ENCODE data around the gene TRPM5. TPM values are rescaled to one million over a fixed set of nuclear protein-coding genes. Genes with fewer than 3 reads are reported as not detected.

TRPM5 gene
- total RNA-seq, 2 experiments from 2014 or later = not detected

DNA sequence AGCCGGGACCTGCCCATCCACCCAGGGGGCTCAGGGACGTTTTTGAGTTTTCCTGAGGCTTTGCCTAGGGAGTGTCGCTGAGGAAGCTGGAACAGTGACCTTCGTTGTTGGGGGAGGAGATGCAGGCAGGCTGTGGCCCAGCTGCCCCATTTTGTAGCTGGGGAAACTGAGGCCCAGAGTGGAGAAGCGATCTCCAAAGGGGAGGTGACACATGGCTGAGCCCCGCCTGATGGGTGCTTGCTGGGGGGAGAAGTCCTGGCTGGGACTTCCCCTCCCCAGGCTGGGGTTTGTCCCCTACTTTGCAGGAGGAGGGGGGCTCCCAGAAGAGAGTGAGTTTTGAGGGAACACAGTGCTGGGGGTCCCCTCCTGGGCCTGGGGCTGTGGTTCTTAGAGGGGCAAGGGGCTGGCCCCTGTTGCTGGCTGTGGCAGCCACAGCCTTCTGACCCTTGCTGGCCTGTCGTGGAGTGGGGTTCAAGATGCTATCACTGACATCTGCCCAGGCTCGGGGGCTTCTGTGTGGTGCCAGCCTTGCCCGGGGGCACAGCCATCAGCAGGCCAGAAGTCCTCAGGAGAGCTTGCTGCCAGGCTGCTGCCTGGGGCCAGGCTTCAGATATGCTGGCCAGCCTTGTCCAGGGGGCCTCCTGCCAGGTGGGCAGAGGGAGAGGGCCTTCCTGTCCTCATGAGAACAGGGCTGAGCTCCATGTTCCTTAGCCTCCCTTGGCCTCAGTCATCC lies 21.9 kb upstream of the TRPM5 start:
- ATAC-seq (no peak), DNase-seq (peak; percentile 35)
- CTCF ChIA-PET = interaction anchor here (1.4 to 3.8 kb wide), 4 partner anchors 45 to 161 kb away, joined by 5 to 24 read pairs (median 6); no protein-coding TSS in a partner anchor
- no peak overlapping the region for H3K27ac Mint-ChIP-seq
- no peaks in the 10 kb centered on the region for H3K9me3 Mint-ChIP-seq (ENCODE audit: low read depth)
- no peaks in the 10 kb centered on the region for H3K36me3 Mint-ChIP-seq
- peaks cover 22% of the 10 kb centered on the region for H3K27me3 Mint-ChIP-seq
- H3K4me3 Mint-ChIP-seq = no peak overlapping the region
- H3K4me1 Mint-ChIP-seq = peaks cover 26% of the 10 kb centered on the region

DNA sequence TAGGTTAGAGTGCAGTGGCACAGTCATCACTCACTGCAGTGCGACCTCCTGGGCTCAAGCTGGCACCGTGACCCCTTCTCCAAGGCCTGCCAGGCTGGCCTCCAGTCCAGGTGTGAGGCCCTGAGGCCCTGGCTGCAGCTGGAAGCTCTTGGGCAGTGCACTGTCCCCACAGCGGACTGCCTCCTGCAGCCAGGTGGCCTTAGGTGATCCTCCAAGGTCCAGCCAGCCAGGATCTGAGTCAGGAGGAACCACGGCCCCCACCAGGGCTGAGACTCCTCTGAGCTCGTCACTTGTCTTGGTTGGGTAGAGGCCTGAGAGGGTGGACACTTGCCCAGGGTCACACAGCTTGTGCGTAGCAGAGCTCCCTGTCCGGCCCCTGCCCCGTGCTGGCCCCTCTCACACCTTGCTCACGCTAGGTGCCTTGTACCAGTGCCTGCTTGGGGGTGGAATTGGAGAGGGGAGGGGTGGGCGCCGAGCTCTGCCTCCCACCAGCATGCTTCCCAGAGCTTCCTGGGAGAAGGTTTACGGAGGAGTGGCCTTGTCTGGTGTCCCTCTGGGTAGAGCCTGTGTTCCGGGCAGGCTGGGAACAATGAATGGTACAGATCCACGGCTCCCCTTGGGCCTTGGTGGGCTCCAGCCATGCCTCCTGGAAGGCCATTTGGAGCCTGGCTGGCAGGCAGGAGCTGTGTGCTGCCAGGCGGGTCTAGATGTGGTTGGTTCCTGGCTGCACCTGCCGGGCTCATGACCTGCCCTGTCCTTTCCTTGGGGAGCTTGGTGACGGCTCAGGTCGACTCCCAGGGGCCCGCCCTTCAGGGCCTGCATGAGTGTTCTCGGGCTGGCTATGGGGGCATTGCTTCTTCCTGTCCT lies 21.1 kb upstream of the TRPM5 start:
- H3K4me3 Mint-ChIP-seq = no peak overlapping the region
- CTCF ChIA-PET = interaction anchor here (0.6 to 1.9 kb wide), 3 partner anchors 45 to 68 kb away, joined by 3 to 5 read pairs (median 5); no protein-coding TSS in a partner anchor
- peaks cover 26% of the 10 kb centered on the region for H3K4me1 Mint-ChIP-seq
- no peak overlapping the region for H3K27ac Mint-ChIP-seq
- H3K9me3 Mint-ChIP-seq (ENCODE audit: low read depth) = no peaks in the 10 kb centered on the region
- peak; percentile 34 for DNase-seq
- no peak for ATAC-seq
- H3K36me3 Mint-ChIP-seq = no peaks in the 10 kb centered on the region
- peaks cover 22% of the 10 kb centered on the region for H3K27me3 Mint-ChIP-seq

DNA sequence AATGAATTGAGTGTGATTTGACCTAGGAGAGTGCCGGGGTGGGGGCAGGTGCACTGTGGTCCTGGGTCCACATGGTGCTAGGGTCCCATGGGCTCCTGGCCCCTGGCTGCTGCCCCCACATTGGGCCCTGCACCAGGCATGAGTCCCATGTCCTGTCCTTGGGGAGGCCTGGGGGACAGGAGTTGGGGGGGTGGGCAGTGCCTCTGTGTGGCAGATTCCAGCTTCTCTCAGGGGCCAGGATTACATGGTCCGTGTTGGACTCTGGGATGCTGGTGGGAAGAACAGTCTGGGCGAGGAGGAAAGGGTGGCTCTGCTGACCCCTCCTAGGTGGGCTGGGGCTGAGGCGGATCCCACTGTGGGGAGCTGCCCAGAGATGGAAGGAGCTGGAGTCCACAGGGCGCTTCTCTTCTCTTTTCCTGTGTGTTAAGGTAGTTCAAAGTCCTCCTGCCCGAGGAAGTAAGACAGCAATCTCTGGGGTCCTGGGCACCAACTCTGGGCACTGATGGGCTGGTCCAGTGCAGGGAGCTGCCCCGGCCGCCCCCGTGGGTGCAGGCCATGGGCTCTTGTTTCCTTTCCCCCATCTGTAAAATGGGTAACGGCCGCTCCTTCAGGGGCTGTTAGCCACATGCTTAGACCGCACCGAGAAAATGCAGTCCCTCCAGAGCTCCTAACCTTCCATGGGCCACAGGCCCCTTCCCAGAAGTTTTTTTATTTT lies 20.3 kb upstream of the TRPM5 start:
- Mint-ChIP-seq H3K4me1 (peaks cover 28% of the 10 kb centered on the region), H3K4me3 (no peak overlapping the region)

DNA sequence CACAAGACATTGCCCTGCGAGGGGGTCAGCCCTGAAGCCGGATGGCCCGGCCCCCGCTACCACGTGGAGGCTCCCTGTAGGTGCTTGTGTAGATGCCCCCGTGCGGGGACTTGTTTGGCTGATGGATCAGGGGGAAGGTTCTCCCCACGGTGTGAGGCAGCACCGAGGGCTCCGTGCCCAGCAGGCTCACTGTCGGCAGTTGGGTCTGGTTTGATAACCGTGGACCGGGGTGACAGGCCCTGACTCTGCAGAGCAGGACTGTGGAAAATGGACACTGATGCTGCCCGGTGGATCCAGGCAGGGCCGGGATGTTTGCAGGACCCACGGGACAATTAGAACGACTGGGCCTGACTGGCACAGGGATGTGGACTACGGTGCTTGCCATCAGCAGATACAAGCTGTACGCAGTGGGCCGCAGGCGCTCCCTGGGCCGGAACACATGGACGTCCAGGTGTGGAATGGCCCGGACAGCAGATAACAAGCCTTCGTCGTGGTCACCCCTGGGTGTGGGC lies 19.5 kb upstream of the TRPM5 start:
- Mint-ChIP-seq H3K4me3 (no peak overlapping the region), H3K36me3 (no peaks in the 10 kb centered on the region), H3K27me3 (peaks cover 13% of the 10 kb centered on the region), H3K9me3 (ENCODE audit: low read depth) (no peaks in the 10 kb centered on the region), H3K27ac (no peak overlapping the region), H3K4me1 (peaks cover 27% of the 10 kb centered on the region)
- CTCF ChIA-PET = interaction anchor here (1.7 kb wide), 1 partner anchor 67 kb away, joined by 5 read pairs; no protein-coding TSS in a partner anchor
- peak; percentile 40 for DNase-seq
- no peak for ATAC-seq

More for the DNA sequence above, 20.3 kb upstream of the TRPM5 start:
- H3K36me3 Mint-ChIP-seq = no peaks in the 10 kb centered on the region
- H3K9me3 Mint-ChIP-seq (ENCODE audit: low read depth) = no peaks in the 10 kb centered on the region
- DNase-seq (peak; percentile 34), ATAC-seq (no peak)
- H3K27me3 Mint-ChIP-seq = peaks cover 21% of the 10 kb centered on the region
- CTCF ChIA-PET = interaction anchor here (0.6 to 1.4 kb wide), 2 partner anchors 67 to 69 kb away, joined by 3 to 5 read pairs; no protein-coding TSS in a partner anchor
- H3K27ac Mint-ChIP-seq = no peak overlapping the region

DNA sequence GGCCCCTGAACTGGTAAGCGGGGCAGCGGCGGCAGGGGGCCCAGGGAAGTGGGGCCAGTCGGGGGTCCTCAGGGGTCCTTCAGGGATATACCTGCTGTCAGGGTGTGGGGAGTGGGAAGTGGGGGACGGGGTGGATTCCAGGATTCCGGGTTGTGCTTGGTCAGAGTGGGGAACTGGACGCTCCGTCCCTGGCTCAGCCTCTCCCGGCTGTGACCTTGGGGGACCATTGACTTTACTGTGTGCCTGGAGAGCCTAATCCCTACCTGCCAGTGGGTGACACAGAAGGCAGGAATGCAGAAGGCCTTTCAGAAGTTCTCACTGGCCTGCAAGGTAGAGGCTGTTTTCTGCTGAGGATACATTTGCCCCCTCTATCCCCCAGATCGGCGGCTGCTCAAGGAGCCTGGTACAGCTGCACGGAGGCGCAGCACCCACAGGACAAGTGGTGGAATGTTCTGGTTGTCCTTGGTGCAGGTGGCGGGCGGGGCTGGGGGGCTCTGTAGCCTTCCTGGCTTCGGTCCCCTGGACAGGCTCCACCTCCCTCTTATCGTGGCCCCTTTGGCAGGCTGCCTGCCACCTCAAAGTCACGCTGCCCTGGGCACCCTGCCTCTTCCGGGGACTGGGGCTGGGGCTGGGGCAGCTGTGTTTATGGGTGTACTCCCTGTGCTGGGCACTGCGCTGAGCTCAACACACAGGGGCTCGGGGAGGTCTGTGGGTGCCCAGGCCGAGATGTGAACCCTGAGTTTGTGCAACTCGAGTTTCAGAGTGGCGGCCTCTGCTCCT lies 18.9 kb upstream of the TRPM5 start:
- no peak overlapping the region for H3K27ac Mint-ChIP-seq
- no peaks in the 10 kb centered on the region for H3K9me3 Mint-ChIP-seq (ENCODE audit: low read depth)
- no peaks in the 10 kb centered on the region for H3K36me3 Mint-ChIP-seq
- ATAC-seq (no peak), DNase-seq (no peak)
- CTCF ChIA-PET = interaction anchor here (1.7 kb wide), 1 partner anchor 68 kb away, joined by 5 read pairs; no protein-coding TSS in a partner anchor
- H3K4me3 Mint-ChIP-seq = no peak overlapping the region
- peaks cover 24% of the 10 kb centered on the region for H3K4me1 Mint-ChIP-seq
- peaks cover 6% of the 10 kb centered on the region for H3K27me3 Mint-ChIP-seq

DNA sequence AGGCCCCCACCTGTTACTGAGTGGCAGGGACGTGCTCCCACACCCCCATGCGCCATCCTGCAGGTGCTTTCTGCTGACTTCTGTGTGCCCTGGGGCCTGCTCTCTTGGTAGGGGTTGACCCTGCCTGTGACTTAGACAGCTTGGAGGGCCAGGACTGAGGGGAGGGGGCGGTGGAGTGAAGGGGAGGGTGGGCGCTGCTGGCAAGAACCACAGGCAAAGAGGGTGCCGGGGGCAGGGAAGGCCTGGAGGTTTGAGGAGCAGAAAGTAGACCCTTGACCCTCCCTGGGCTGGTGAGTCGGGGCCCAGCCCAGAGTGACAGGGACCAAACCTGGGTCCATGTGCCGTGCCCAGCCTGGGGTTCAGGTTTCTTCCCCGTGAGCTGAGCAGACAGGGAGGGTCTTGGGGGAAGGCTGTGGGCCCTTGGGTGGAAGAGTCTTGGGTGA lies 18.2 kb upstream of the TRPM5 start:
- DNase-seq (no peak), ATAC-seq (no peak)
- H3K9me3 Mint-ChIP-seq (ENCODE audit: low read depth) = no peaks in the 10 kb centered on the region
- no peak overlapping the region for H3K4me3 Mint-ChIP-seq
- no peak overlapping the region for H3K27ac Mint-ChIP-seq
- CTCF ChIA-PET = interaction anchor here (1.7 kb wide), 1 partner anchor 69 kb away, joined by 5 read pairs; no protein-coding TSS in a partner anchor
- peaks cover 18% of the 10 kb centered on the region for H3K4me1 Mint-ChIP-seq
- H3K27me3 Mint-ChIP-seq = peaks cover 3% of the 10 kb centered on the region
- no peaks in the 10 kb centered on the region for H3K36me3 Mint-ChIP-seq

DNA sequence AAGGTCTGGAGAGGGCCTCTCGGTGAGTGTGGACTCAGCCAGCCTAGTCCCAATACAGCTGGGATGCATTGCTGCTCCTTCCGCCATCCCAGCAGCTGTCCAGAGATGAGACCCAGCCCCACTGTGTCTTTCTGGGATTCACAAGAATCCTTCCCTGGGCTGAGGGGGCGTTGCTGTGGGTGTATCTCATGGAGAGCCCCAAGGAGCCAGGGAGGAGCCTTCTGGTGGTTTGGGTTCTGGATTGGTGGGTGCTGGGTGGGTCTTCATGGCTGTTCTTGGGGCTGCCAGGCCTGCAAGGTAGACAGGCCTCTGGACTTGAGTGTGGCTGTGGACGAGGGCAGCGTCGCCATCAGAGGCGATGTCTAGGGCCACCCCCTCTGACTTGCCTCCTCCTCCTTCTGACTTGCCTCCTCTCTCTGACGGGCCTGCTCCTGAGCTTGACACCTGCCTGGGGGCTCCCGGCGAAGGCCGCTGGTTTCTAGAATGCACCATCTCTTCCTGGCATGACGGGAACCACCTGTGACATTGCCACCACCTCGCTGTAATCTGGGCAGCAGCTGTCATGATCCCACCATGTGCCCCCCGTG lies 17.7 kb upstream of the TRPM5 start:
- Mint-ChIP-seq H3K4me1 (peaks cover 13% of the 10 kb centered on the region), H3K27me3 (no peaks in the 10 kb centered on the region), H3K4me3 (no peak overlapping the region), H3K27ac (no peak overlapping the region), H3K36me3 (no peaks in the 10 kb centered on the region), H3K9me3 (ENCODE audit: low read depth) (no peaks in the 10 kb centered on the region)
- ATAC-seq (no peak), DNase-seq (no peak)
- CTCF ChIA-PET = no interaction called here

DNA sequence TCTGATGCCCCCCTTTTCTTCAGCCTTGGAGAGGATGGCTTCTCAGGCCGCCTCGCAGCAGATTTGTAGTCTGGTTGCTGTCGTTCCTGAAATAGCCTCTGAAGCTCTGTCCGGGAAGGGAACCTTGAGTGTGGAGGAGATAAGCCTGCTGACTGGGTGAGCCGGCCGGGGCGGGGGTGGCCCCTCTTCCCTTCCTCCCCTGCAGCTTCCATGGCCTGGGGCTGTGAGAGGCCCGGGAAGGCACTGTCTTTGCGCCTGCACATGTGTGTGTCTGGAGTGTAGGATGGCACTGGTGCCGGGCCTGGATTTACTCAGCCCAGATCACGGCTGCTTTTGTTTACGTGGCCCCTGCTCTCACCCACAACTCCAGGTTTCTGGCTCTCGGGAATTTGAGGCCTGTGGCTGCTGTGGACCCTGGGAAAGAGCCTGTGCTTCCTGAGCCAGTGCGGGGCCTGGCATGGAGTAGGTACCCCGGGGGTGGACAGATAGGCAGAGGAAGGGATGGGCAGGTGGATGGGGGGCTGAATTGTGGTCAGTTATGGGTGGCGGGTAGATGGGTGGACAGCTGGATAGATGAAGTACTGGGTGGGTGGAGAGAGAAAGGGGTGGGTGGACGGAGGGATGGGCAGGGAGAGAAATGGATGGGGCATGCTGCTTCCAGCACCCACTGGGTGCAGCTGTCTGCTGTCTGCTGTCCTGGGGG lies 17.1 kb upstream of the TRPM5 start:
- Mint-ChIP-seq H3K4me3 (no peak overlapping the region), H3K36me3 (no peaks in the 10 kb centered on the region), H3K9me3 (ENCODE audit: low read depth) (no peaks in the 10 kb centered on the region), H3K27ac (no peak overlapping the region), H3K4me1 (peaks cover 7% of the 10 kb centered on the region), H3K27me3 (peaks cover 2% of the 10 kb centered on the region)
- CTCF ChIA-PET = no interaction called here
- no peak for DNase-seq
- no peak for ATAC-seq

DNA sequence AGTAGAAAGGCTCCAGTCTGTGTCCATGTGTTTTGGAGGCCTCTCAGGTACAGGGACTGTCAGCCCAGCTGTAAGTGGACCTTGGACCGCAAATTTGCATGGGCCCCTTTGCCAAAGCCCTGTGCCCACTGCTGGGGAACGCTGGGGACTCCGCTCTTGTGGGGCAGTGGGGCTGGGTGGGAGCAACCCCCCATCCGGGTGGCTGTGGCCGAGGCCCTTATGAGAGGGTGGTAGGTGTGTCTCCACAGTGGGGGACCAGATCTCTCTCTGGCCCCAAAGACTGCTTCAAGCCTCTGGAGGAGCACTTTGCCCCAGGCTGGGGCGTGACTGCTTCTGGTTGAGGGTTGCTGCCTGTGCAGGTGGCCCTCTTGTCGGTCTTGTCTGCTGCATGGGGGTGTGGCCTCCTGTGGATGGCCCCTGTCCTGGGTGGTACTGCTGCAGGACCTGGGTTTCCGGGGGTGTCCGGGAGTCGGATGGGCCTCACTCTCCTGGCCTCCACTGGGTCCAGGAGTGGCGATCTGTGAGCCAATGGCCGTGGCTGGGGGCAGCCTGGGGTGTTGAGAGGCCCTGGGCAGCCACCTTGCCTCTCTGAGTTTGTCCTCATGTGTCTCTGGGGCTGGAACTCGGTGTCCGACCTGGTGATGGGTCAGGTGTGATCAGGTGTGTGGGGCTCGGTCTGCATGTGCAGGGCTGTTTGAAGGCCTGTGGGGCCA lies 16.4 kb upstream of the TRPM5 start:
- no peak for ATAC-seq
- H3K4me1 Mint-ChIP-seq = peaks cover 4% of the 10 kb centered on the region
- H3K27ac Mint-ChIP-seq = no peak overlapping the region
- H3K9me3 Mint-ChIP-seq (ENCODE audit: low read depth) = no peaks in the 10 kb centered on the region
- CTCF ChIA-PET = interaction anchor here (1.3 kb wide), 1 partner anchor 40 kb away, joined by 3 read pairs; no protein-coding TSS in a partner anchor
- H3K36me3 Mint-ChIP-seq = no peaks in the 10 kb centered on the region
- H3K27me3 Mint-ChIP-seq = peaks cover 6% of the 10 kb centered on the region
- no peak overlapping the region for H3K4me3 Mint-ChIP-seq
- DNase-seq = no peak

DNA sequence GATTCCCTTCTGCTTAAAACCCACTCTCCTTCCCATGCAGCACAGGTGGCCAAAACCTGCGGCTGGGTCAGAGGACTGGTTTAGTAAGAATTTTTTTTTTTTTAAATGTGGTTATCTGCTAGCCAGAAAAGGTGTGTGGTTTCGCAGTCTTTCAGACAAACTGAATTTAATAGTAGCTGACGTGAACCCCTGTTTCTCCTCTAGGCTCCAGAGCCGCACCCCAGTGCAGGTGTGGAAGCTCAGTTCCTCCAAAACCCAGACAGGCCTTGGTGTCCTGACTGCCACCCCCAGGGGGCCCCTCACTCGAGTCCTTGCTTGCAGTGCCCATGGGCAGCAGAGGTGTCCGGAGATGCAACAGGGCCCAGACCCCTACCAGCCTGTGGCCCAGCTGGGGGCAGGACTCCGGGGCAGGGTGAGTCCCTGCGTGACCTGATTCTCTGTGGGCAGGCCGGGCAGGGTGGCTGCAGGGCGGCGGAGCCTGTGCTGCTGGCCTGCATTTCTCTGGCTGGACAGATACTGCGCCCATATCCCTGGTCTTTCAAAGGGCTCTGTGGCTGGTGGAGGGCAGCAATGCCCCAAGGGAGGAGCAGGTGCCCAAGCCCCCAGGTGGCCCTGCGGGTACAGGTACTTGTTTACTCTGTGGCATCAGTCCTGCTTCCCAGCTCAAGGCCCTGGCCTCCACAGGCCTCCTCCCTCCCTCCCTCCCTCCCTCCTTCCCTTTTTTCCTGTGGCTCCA lies 15.7 kb upstream of the TRPM5 start:
- Mint-ChIP-seq H3K36me3 (no peaks in the 10 kb centered on the region), H3K9me3 (ENCODE audit: low read depth) (no peaks in the 10 kb centered on the region), H3K27ac (no peak overlapping the region), H3K4me1 (peaks cover 4% of the 10 kb centered on the region), H3K27me3 (peaks cover 11% of the 10 kb centered on the region), H3K4me3 (no peak overlapping the region)
- CTCF ChIA-PET = interaction anchor here (0.6 to 1.3 kb wide), 3 partner anchors 39 to 73 kb away, joined by 3 to 4 read pairs (median 3); no protein-coding TSS in a partner anchor
- ATAC-seq (no peak), DNase-seq (no peak)

Measured in activated CD8-positive, alpha-beta memory T cell treated with anti-CD3 and anti-CD28 coated beads, Interleukin-2, amount 10 ng/mL, durations not matched to agents 7 days and 5 days (primary cell).